Cortex of kidney (tissue), 1 donor: ENCODE measurements around the gene SULT1A2.
A peak's percentile ranks its signal among the peaks of the same experiment; 100 is the strongest.
"Not testable (repeated sequence)": the region's sequence is repeated elsewhere in the genome, so short reads cannot be mapped to it uniquely, and the experiment has no call there.

ENCODE experiments used
- DNase-seq: peaks from one replicate; lab custom pipeline; 2025; lab: John Stamatoyannopoulos, UW

SULT1A2 gene

DNA sequence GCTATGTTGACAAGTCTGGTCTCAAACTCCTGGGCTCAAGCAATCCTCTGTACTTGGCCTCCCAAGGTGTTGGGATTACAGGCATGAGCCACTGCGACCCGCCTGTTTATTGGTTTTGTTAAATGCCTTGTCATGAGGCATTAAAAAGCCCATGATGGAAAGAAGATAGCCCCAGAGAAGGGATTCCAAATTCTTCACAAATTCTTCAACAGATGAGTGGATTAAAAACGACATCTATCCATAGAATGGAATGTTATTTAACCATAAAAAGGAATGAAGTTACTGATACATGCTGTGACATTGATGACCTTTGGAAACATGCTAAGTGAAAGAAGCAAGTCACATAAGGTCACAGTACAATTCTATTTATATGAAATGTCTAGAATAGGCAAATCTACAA is 38.4 kb downstream of the SULT1A2 start:
- no peak for DNase-seq

DNA sequence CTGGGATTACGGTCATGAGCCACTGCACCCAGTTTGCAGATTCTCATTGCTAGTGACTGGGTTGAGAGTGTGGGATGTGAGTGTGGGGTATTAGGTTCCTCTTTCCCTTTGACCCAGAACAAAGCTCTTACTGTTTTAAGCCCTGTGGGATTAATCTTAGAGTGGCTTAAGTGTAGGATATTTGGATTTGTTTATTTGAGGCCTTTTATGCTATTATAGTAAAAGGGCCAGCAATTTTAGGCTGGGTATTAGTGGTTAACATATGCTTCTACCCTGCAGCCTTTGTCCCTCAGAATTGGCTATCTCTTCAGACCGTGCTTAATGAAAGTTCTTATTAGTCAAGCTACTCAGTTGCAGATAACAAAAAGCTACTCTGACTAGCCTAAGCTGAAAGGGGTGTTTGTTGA is 39.9 kb downstream of the SULT1A2 start:
- no peak for DNase-seq

DNA sequence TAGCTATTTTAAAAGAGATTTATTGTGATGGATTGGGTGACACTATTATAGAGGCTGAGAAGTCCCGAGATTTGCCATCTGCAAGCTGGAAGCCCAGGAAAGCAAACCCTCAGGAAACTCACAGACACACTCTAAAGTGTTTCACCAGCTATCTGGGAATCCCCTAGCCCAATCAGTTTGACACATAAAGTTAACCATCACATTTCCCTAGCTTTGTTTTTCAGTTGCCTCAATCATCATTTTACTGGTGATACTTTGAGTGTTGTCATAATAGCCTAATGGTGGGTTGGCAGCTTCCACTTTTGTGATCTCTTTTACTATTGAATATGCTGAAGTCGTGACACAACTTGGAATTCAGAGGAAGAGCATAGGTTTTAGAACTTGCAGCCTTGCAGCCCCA is 41.3 kb downstream of the SULT1A2 start:
- no peak for DNase-seq

DNA sequence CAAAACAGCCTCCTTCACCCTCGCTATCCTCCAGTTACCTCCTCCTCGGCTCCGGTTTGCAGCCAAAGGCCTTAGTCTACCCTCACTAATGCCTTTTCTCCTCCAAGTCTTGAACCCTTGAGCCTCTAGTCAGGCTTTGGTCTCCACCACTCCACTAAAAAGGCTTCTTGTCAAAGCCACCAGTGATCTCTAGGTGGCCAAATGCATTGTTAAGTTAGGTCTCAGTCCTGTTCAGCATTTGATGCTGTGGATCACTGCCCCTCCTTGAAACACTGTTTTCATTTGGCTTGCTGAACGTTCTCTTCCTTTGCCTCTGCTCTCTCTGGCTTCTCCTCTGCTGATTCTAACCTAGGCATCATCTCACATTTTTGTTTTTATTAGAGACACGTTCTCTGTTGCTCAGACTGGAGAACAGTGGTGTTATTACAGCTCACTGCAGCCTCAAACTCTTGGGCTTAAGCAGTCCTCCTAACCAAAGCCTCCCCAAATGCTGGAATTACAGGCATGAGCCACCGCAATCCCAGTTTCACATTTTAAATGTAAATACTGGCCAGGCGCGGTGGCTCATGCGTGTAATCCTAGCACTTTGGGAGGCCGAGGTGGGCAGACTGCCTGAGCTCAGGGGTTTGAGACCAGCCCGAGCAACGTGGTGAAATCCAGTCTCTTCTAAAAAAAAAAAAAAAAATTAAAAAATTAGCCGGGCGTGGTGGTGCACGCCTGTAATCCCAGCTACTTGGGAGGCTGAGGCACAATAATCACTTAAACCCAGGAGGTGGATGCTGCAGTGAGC is 42.0 kb downstream of the SULT1A2 start:
- no peak for DNase-seq

DNA sequence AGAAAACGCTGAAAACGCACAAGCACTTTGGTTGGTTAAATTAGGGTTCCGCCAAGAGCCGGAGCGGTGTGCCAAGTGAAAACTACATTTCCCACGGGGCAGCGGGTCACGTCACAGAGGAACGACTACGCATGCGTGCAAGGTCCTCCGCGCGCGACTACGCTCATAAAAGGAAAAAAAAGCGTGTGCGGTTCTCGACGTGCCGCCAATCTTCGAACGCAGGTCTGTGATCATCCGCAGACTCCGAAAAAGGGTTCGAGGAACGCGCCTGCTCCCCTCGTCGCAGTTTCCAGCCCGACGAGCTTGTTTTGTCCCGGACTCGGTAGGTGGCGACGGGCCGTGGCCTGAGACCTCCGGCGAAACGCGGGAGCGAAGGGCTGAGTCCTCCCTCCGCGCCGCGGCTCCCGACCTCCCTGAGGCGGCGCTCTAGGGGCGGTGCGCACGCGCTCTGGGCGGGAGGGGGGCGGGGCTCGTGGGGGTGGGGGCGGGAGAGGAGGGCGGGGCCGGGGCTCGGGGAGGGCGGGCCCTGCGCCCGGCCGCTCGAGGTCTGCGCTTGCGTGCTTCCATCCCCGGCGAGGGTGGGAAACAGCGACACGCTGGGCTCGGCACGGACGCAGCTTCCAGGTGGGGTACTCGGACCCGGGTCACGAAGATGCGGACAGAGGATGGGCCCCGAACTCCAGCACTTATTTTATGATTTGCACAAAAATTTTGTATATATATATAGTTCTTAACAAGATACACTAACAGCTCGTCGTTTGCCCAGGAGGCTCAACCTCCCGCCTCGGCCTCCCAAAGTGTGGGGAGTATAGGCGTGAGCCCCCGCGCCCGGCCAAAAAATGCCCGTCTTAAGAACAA is 42.8 kb downstream of the SULT1A2 start, which contains the start of gene SGF29:
TSS of gene SGF29 (plus strand) at position 145 of the 858 bp plus-strand sequence. CDS start 27,150 bp downstream, outside the sequence.
- peak; percentile 87 for DNase-seq

DNA sequence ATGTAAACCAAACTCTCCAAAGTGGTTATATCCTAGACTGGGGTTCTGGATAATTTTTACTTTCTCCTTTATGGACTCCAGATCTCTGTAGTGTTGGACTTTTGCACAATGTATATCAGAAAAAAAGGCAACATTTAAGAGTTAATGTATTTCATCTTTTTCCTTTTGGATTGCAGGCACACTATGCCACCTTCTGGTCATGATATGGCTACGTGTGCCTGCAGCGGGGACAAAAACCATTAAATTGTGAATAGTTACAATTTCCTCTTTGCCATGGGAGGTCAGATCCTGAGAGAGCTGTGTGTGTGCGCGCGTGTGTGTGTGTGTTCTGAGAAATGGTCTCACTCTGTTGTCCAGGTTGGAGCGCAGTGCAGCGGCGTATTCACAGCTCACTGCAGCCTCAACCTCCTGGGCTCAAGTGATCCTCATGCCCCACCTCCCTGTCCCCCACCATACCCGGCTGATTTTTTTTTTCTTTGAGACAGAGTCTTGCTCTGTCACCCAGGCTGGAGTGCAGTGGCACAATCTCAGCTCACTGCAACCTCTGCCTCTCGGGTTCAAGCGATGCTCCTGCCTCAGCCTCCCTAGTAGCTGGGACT is 47.5 kb downstream of the SULT1A2 start:
- no peak for DNase-seq

DNA sequence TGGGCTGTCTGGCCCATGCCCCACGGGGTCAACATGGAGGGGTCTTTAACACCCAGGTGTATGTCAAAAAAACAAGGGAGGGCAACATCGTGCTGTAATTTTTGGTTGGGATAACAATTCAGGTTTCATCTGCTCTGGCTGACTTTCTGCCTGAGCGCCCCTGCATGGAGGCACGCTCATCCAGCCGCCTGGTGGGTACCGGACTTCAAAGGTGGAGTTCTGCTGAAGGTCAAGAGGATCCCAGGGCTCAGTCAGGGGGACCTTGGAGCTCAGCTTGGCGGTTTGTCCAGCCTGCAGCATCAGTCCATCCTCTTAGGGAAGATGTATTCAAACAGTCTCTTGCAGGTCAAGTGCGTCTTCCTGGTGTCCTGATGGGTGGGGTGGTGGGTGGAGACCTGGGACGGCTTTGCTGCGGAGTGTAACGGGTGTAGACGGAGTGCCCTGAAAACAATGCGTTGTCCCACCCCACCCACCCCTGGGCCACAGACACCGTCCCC is 48.5 kb downstream of the SULT1A2 start:
- no peak for DNase-seq

DNA sequence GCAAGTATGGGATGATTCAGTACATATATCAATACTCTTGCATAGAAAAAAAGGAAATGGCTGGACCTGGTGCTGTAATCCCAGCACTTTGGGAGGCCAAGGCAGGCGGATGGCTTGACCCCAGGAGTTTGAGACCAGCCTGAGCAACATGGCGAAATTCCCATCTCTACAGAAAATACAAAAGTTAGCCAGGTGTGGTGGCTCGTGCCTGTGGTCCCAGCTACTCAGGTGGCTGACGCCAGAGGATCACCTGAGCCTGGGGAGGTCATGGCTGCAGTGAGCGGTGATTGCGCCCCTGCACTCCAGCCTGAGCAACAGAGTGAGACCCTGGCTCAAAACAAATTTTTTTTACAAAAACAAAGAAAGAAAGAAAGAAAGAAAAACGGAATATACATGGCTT is 50.2 kb downstream of the SULT1A2 start:
- no peak for DNase-seq

DNA sequence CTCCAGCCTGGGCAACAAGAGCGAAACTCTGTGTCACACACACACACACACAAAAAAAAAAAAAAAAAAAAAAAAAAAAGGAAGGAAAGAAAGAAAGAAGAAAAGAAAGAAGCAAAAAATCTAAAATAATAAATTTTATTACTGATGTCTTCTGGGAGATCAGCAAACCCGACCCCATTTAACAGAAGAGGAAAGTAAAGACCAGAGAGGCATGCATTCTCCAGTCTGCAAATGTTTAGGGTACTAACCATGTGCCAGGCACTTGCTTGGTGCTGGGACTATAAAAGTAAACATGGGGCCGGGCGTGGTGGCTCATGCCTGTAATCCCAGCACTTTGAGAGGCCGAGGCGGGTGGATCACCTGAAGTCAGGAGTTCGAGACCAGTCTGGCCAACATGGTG is 50.9 kb downstream of the SULT1A2 start:
- not testable (repeated sequence) for DNase-seq

DNA sequence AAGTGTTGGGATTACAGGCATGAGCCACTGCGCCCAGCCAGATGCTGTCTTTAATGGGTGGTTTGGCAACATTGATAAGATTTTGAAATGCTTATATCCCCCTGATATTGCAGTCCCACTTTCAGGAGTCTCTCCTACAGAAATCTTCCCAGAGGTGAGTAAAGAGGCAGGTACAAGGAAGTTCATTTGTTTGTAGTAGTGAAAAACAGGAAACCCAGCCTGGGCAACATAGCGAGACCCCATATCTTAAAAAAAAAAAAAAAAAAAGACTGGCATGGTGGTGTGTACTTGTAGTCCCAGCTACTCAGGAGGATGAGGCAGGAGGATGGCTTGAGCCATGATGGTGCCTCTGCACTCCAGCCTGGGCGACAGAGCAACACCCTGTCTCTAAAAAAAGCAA is 51.9 kb downstream of the SULT1A2 start:
- no peak for DNase-seq

DNA sequence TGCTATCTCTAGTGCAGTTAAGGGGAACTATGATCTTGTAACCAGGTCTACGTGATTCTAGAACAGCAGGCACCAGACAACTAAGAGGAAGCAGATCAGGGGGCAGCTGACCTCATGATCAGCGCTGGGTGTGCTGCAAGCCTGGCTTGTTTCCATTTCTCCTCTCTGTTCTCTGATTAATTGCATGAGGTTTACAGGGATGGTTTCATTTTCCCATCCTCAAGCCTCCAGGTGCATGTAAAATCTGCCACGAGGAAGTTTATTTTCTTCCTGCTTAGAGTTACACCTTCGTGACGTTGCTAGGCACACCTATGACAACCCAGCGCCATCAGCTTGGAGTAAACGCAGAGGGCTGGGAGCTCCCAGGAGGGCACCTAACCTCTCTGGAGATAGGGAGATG is 53.8 kb downstream of the SULT1A2 start:
- no peak for DNase-seq

DNA sequence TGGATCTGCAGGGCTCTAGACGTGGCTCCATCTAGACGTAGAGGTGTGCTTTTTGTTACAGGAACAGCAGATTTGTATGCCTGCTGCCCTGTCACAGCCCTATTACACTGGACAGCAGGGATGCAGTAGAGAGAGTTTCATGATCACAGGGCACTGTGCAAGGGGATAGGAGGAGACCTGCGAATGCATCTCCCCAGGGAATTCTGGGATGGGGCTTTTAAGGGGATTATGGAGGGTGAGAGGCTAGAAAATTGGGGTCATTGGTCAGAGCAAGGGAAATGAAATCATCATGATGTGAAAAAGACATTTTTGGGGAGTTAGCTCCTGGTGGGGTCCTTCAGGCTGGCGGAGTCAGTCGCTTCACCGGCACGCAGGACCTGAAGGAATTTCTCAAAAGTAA is 54.2 kb downstream of the SULT1A2 start:
- no peak for DNase-seq
